HepG2 (cell line): ENCODE results near the gene MAFF. TPM values are rescaled to one million over a fixed set of nuclear protein-coding genes. Genes with fewer than 3 reads are reported as not detected.

Experiments
- AHDC1 ChIP-seq: sonication (generic); formaldehyde crosslinking; IDR thresholded peaks from 2 replicates; pipeline ENCODE4 v1.5.1; 2020; ENCODE audit warnings: mild to moderate bottlenecking, missing genetic modification reagents, borderline replicate concordance
- CBX2 ChIP-seq, 2 experiments: fragments of 200-600 bp in 1 of 2; sonication (generic); formaldehyde crosslinking in 1 of 2; IDR thresholded peaks; 2 replicates each; pipeline versions ENCODE4 v1.7.0 to v1.8.1; 2018 to 2022; ENCODE audit warnings: low read depth in 2 of 2, low read length in 1 of 2, mild to moderate bottlenecking in 1 of 2, missing genetic modification reagents in 1 of 2
- GLI4 ChIP-seq: sonication (generic); formaldehyde crosslinking; IDR thresholded peaks from 2 replicates; pipeline ENCODE4 v1.5.1; 2020; ENCODE audit warnings: missing genetic modification reagents, mild to moderate bottlenecking, moderate library complexity, borderline replicate concordance
- MED8 ChIP-seq: sonication (generic); formaldehyde crosslinking; IDR thresholded peaks from 2 replicates; pipeline ENCODE4 v1.8.1; 2023; ENCODE audit warnings: mild to moderate bottlenecking, missing genetic modification reagents; ENCODE audit not compliant: insufficient replicate concordance
- NFE2L1 ChIP-seq: sonication (generic); formaldehyde crosslinking; IDR thresholded peaks from 2 replicates; pipeline ENCODE4 v1.4.0; 2020; ENCODE audit warnings: missing genetic modification reagents, mild to moderate bottlenecking, borderline replicate concordance
- PRPF4 ChIP-seq: fragments of 200-400 bp; formaldehyde crosslinking; IDR thresholded peaks from 2 replicates; pipeline ENCODE4 v1.6.1; 2016; ENCODE audit warnings: low read length, low read depth; ENCODE audit not compliant: poor library complexity, severe bottlenecking
- REPIN1 ChIP-seq: sonication (generic); formaldehyde crosslinking; IDR thresholded peaks from 2 replicates; pipeline ENCODE4 v1.8.0; 2022; ENCODE audit warnings: missing genetic modification reagents, low read depth, mild to moderate bottlenecking, borderline replicate concordance
- SP5 ChIP-seq: IDR thresholded peaks from 2 replicates; pipeline ENCODE4 v1.6.1; 2016; ENCODE audit warnings: low read depth, borderline replicate concordance
- ZBTB43 ChIP-seq: sonication (generic); formaldehyde crosslinking; conservative IDR thresholded peaks from 2 replicates; pipeline ENCODE4 v1.4.0; 2020; ENCODE audit warnings: missing genetic modification reagents
- ZBTB46 ChIP-seq: sonication (generic); formaldehyde crosslinking; IDR thresholded peaks from 2 replicates; pipeline ENCODE4 v1.4.0; 2020; ENCODE audit warnings: mild to moderate bottlenecking, missing genetic modification reagents, borderline replicate concordance
- ZNF180 ChIP-seq: sonication (generic); formaldehyde crosslinking; IDR thresholded peaks from 2 replicates; pipeline ENCODE4 v1.4.0; 2020; ENCODE audit warnings: low read depth, missing genetic modification reagents, borderline replicate concordance
- ZNF414 ChIP-seq: sonication (generic); formaldehyde crosslinking; IDR thresholded peaks from 2 replicates; pipeline ENCODE4 v1.5.0; 2020; ENCODE audit warnings: missing genetic modification reagents
- ZNF546 ChIP-seq: sonication (generic); formaldehyde crosslinking; conservative IDR thresholded peaks from 2 replicates; pipeline ENCODE4 v1.8.1; 2023; ENCODE audit warnings: mild to moderate bottlenecking, missing genetic modification reagents
- ZNF597 ChIP-seq: sonication (generic); formaldehyde crosslinking; IDR thresholded peaks from 2 replicates; pipeline ENCODE4 v1.5.0; 2020; ENCODE audit warnings: missing genetic modification reagents
- ZNF792 ChIP-seq: IDR thresholded peaks from 2 replicates; pipeline ENCODE4 v1.6.1; 2016
- polyA plus RNA-seq, 8 experiments: library from polyadenylated mRNA; depleted of rRNA in 3 of 8; stranded (reverse) in 7 of 8; unstranded in 1 of 8; fragments of >200 nt; fragmentation: Illumina TruSeq in 4 of 8; extraction: Trizol in 4 of 8; gene quantifications; 2 replicates each; pipeline versions ENCODE4 v1.2.1 to v1.2.3, GENCODE V29; 2011 to 2016; ENCODE audit warnings: low read depth in 4 of 8, missing spikeins in 1 of 8, mixed read lengths in 1 of 8; ENCODE audit not compliant: insufficient read depth in 1 of 8
- total RNA-seq, 5 experiments: library from RNA; depleted of rRNA; stranded (reverse); fragments of >200 nt; fragmentation: Illumina TruSeq; extraction: Trizol; gene quantifications; 2 replicates each; pipeline ENCODE4 v1.2.3, GENCODE V29; 2016; ENCODE audit warnings: low read depth in 1 of 5

MAFF gene
- total and polyA plus RNA-seq, 2 of the 13 experiments (the other 11 are each of a cell fraction or from before 2014, with no cell fraction given) = 5.4 to 14.3 TPM

- TF ChIP-seq MED8 = no peak
- peak; percentile 94; the same call in 1 of the 2 replicates for TF ChIP-seq NFE2L1 (CRISPR knock-in tag)
- TF ChIP-seq REPIN1 = peak; percentile 9; the same call in 1 of the 2 replicates
- no peak for TF ChIP-seq ZBTB43
- no peak for TF ChIP-seq ZBTB46 (CRISPR knock-in tag)
- TF ChIP-seq ZNF546 (CRISPR knock-in tag) = no peak
- TF ChIP-seq PRPF4 = no peak
- no peak for TF ChIP-seq ZNF792 (CRISPR knock-in tag)
- no peak for TF ChIP-seq ZNF597 (CRISPR knock-in tag)
- no peak for TF ChIP-seq GLI4 (CRISPR knock-in tag)
- 0 out of 2 replicates have a peak, but pooled peaks have one; percentile 22 for TF ChIP-seq SP5 (CRISPR knock-in tag)
- no peak for TF ChIP-seq ZNF180 (CRISPR knock-in tag)
- no peak for TF ChIP-seq CBX2 (IDR thresholded peaks at IDR 0.05; ENCODE audit: low read depth, low read length)
- no peak for TF ChIP-seq CBX2 (CRISPR knock-in tag; IDR thresholded peaks at IDR 0.05; ENCODE audit: low read depth)
- TF ChIP-seq ZNF414 (CRISPR knock-in tag) = no peak
- TF ChIP-seq AHDC1 = 0 out of 2 replicates have a peak, but pooled peaks have one; percentile 17
Measured at GRCh38 chr22:38181453-38182200, 20.2 kb upstream of the MAFF start, which contains the start of gene PLA2G6 (continued).
